Body of pancreas (tissue), 4 donors: Measurements from ENCODE around the gene ISLR2. TPM values are rescaled to one million over a fixed set of nuclear protein-coding genes. Genes with fewer than 3 reads are reported as not detected.

ENCODE experiments used
- ATAC-seq: fragments of 150-250 bp; one replicate; pipeline ENCODE4 v1.9.1; 2016
- DNase-seq, 4 donors: peaks; one replicate each; pipeline ENCODE4 v3.0.0-alpha.2; 2019
- H3K27ac ChIP-seq, 4 donors: fragments of 200-600 bp; sonication (generic); 1 replicate in 3 of 4; 2 replicates in 1 of 4; pipeline versions ENCODE4 v1.5.1 to v1.6.1; 2016 to 2019; ENCODE audit warnings: mild to moderate bottlenecking in 1 of 4, mixed read lengths in 1 of 4, moderate library complexity in 1 of 4
- H3K27me3 ChIP-seq, 2 donors: fragments of 200-600 bp; sonication (generic); one replicate each; pipeline ENCODE4 v1.6.0; 2016; ENCODE audit warnings: mild to moderate bottlenecking in 1 of 2
- H3K36me3 ChIP-seq, 2 donors: fragments of 200-600 bp; sonication (generic); replicated peaks in 1 of 2; 2 replicates each; pipeline ENCODE4 v1.5.1; 2016; ENCODE audit warnings: low read depth in 2 of 2; ENCODE audit not compliant: insufficient read depth in 1 of 2
- H3K4me1 ChIP-seq: fragments of 200-600 bp; sonication (generic); one replicate; pipeline ENCODE4 v1.6.0; 2016
- H3K4me3 ChIP-seq, 2 donors: fragments of 200-600 bp; sonication (generic); 1 replicate in 1 of 2; 2 replicates in 1 of 2; pipeline ENCODE4 v1.5.1; 2016 to 2019
- H3K9me3 ChIP-seq, 3 donors: fragments of 200-600 bp; sonication (generic); 1 replicate in 2 of 3; 2 replicates in 1 of 3; pipeline ENCODE4 v1.5.1; 2016
- CTCF ChIP-seq, 7 experiments: fragments of 450-650 bp in 4 of 7; fragments of 200-600 bp in 3 of 7; sonication (generic) in 3 of 7; IDR thresholded peaks; one replicate each; pipeline ENCODE4 v1.5.1; 2016 to 2019; ENCODE audit warnings: antibody characterized with exemption in 7 of 7
- POLR2A ChIP-seq, 3 donors: fragments of 450-650 bp; IDR thresholded peaks; one replicate each; pipeline ENCODE4 v1.6.1; 2016; ENCODE audit warnings: antibody characterized with exemption in 3 of 3, mild to moderate bottlenecking in 2 of 3
- WGBS, 2 donors: methylation state at CpG; one replicate each; pipeline ENCODE4 v1.1.5; 2017; 5-methylcytosine and 5-hydroxymethylcytosine counted together
- intact Hi-C: fragments of 100-400 bp; cut with DNase I; formaldehyde crosslinking; loops from one replicate; pipeline ENCODE4 v1.15.1; 2023
- total RNA-seq, 2 donors: library from RNA; depleted of rRNA; stranded (reverse); fragments of >200 nt; gene quantifications; one replicate each; pipeline ENCODE4 v1.1.0, GENCODE V29; 2016

Gene ISLR2
- total RNA-seq, 2 donors from 2014 or later = not detected

GRCh38 chr15:74133694-74134386 is 3.5 kb downstream of the ISLR2 start:
- H3K4me1 ChIP-seq = peaks cover 32% of the 10 kb centered on the region
- peaks cover 0 to 49% of the 10 kb centered on the region in 2 donors for H3K27me3 ChIP-seq

GRCh38 chr15:74134387-74135027 is 4.1 kb downstream of the ISLR2 start:
- Histone ChIP-seq H3K4me1 (peaks cover 27% of the 10 kb centered on the region), H3K4me3 (no peak overlapping the region), H3K9me3 (no peaks in the 10 kb centered on the region), H3K27ac (no peak overlapping the region), H3K36me3 (no peaks in the 10 kb centered on the region), H3K27me3 (peaks cover 0 to 43% of the 10 kb centered on the region in 2 donors)
- intact Hi-C loops = no loop called here
- peak; percentile 39 for ATAC-seq
- WGBS, 2 donors = 15 to 44% methylated on average over 6 to 52 of the region's 53 CpGs
- TF ChIP-seq POLR2A (IDR thresholded peaks at IDR 0.05) = no peak
- TF ChIP-seq CTCF (IDR thresholded peaks at IDR 0.05) = peak; percentile 19 to 59 (median 42)
- peak; percentile 62 to 72 (median 62) for DNase-seq

More at GRCh38 chr15:74133694-74134386, 3.5 kb downstream of the ISLR2 start:
- no peaks in the 10 kb centered on the region for H3K36me3 ChIP-seq
- no peaks in the 10 kb centered on the region for H3K9me3 ChIP-seq
- 6 to 50% methylated on average over 2 to 68 of the region's 71 CpGs for WGBS, 2 donors
- no peak overlapping the region for H3K4me3 ChIP-seq
- H3K27ac ChIP-seq = no peak overlapping the region
- intact Hi-C loops = no loop called here
- ATAC-seq (no peak), DNase-seq (no peak)
- TF ChIP-seq POLR2A (IDR thresholded peaks at IDR 0.05) (no peak), CTCF (IDR thresholded peaks at IDR 0.05) (no peak)

GRCh38 chr15:74135041-74135565 is 4.7 kb downstream of the ISLR2 start:
- intact Hi-C loops = no loop called here

GRCh38 chr15:74136540-74136813 is 6.1 kb downstream of the ISLR2 start:
- ATAC-seq = no peak
- peak overlapping the region in 2 of 4 donors; percentile 16 to 18 for H3K27ac ChIP-seq

More at GRCh38 chr15:74135041-74135565, 4.7 kb downstream of the ISLR2 start:
- Histone ChIP-seq H3K27ac (peak overlapping the region in 1 of 4 donors; percentile 11), H3K36me3 (no peaks in the 10 kb centered on the region), H3K9me3 (no peaks in the 10 kb centered on the region), H3K4me1 (peaks cover 27% of the 10 kb centered on the region), H3K27me3 (peaks cover 0 to 39% of the 10 kb centered on the region in 2 donors), H3K4me3 (no peak overlapping the region)
- WGBS, 2 donors = 6 to 20% methylated on average over 27 of the region's 27 CpGs
- no peak for ATAC-seq
- no peak for DNase-seq
- no peak for TF ChIP-seq POLR2A (IDR thresholded peaks at IDR 0.05)
- no peak for TF ChIP-seq CTCF (IDR thresholded peaks at IDR 0.05)

More at GRCh38 chr15:74136540-74136813, 6.1 kb downstream of the ISLR2 start:
- no peaks in the 10 kb centered on the region for H3K36me3 ChIP-seq
- TF ChIP-seq CTCF (IDR thresholded peaks at IDR 0.05) = no peak
- TF ChIP-seq POLR2A (IDR thresholded peaks at IDR 0.05) = no peak
- H3K27me3 ChIP-seq = peaks cover 0 to 28% of the 10 kb centered on the region in 2 donors
- H3K4me3 ChIP-seq = no peak overlapping the region
- intact Hi-C loops = no loop called here
- DNase-seq = no peak
- peaks cover 27% of the 10 kb centered on the region for H3K4me1 ChIP-seq
- H3K9me3 ChIP-seq = no peaks in the 10 kb centered on the region
- WGBS, 2 donors = 2 to 11% methylated on average over 17 to 26 of the region's 26 CpGs
